Activated T-cell treated with anti-CD3 and anti-CD28 coated beads, Interleukin-2, amount 50 U/mL, for 72 hours (primary cell): ENCODE results near the gene VTI1A. TPM values are rescaled to one million over a fixed set of nuclear protein-coding genes. Genes with fewer than 3 reads are reported as not detected.
"Not testable (repeated sequence)": the region's sequence is repeated elsewhere in the genome, so short reads cannot be mapped to it uniquely, and the experiment has no call there.

ENCODE experiments used
- ATAC-seq, 2 donors: fragments of 150-1000 bp; cut with Tn5 transposase; replicated peaks in 1 of 2; 2 replicates each; pipeline ENCODE4 v1.10.0; 2021; ENCODE audit warnings: moderate library complexity in 2 of 2, mild to moderate bottlenecking in 1 of 2
- DNase-seq, 2 donors: peaks; one replicate each; pipeline ENCODE4 v3.0.0; 2021 to 2022; ENCODE audit warnings: mixed read lengths in 1 of 2
- H3K27ac Mint-ChIP-seq: one replicate; pipeline ENCODE4 v1.8.0; 2022; ENCODE audit warnings: mild to moderate bottlenecking, moderate library complexity, mixed read lengths
- H3K27me3 Mint-ChIP-seq: one replicate; pipeline ENCODE4 v1.8.0; 2022; ENCODE audit warnings: low read depth, mixed read lengths
- H3K36me3 Mint-ChIP-seq, 2 donors: one replicate each; pipeline ENCODE4 v1.8.0; 2022; ENCODE audit warnings: mixed read lengths in 2 of 2, mild to moderate bottlenecking in 1 of 2; ENCODE audit not compliant: insufficient read depth in 2 of 2
- H3K4me1 Mint-ChIP-seq: one replicate; pipeline ENCODE4 v1.8.0; 2022; ENCODE audit warnings: low read depth, mixed read lengths
- H3K4me3 Mint-ChIP-seq, 2 donors: one replicate each; pipeline ENCODE4 v1.8.0; 2022; ENCODE audit warnings: mild to moderate bottlenecking in 2 of 2, mixed read lengths in 2 of 2, moderate library complexity in 2 of 2
- H3K9me3 Mint-ChIP-seq, 2 donors: one replicate each; pipeline ENCODE4 v1.8.0; 2022; ENCODE audit warnings: mixed read lengths in 2 of 2
- total RNA-seq, 2 donors: library from RNA; stranded (reverse); gene quantifications; one replicate each; pipeline ENCODE4 v1.2.3, GENCODE V29; 2022

The VTI1A gene
- total RNA-seq, 2 donors from 2014 or later = 65.5 to 71.8 TPM

GRCh38 chr10:112847778-112848177, 400.8 kb downstream of the VTI1A start:
- Mint-ChIP-seq H3K9me3 (peaks cover 14 to 17% of the 10 kb centered on the region in 2 donors), H3K27me3 (no peaks in the 10 kb centered on the region), H3K36me3 (peaks cover 22 to 24% of the 10 kb centered on the region in 2 donors), H3K4me1 (peaks cover 6% of the 10 kb centered on the region), H3K4me3 (no peak overlapping the region), H3K27ac (no peak overlapping the region)
- ATAC-seq (no peak), DNase-seq (no peak)

- Mint-ChIP-seq H3K4me3 (no peak overlapping the region), H3K27me3 (no peaks in the 10 kb centered on the region), H3K4me1 (peaks cover 6% of the 10 kb centered on the region), H3K9me3 (peaks cover 14 to 17% of the 10 kb centered on the region in 2 donors), H3K36me3 (peaks cover 22 to 24% of the 10 kb centered on the region in 2 donors), H3K27ac (no peak overlapping the region)
- ATAC-seq = no peak
- no peak for DNase-seq
Observed at GRCh38 chr10:112848228-112848627, 401.2 kb downstream of the VTI1A start.

GRCh38 chr10:112848868-112849430, 401.9 kb downstream of the VTI1A start:
- H3K27ac Mint-ChIP-seq = no peak overlapping the region
- H3K36me3 Mint-ChIP-seq = peaks cover 22 to 24% of the 10 kb centered on the region in 2 donors
- ATAC-seq (no peak), DNase-seq (no peak)
- no peak overlapping the region for H3K4me3 Mint-ChIP-seq
- no peaks in the 10 kb centered on the region for H3K27me3 Mint-ChIP-seq
- H3K4me1 Mint-ChIP-seq = peaks cover 6% of the 10 kb centered on the region
- peaks cover 14 to 17% of the 10 kb centered on the region in 2 donors for H3K9me3 Mint-ChIP-seq

GRCh38 chr10:112849546-112849945, 402.5 kb downstream of the VTI1A start:
- peaks cover 14 to 15% of the 10 kb centered on the region in 2 donors for H3K9me3 Mint-ChIP-seq

GRCh38 chr10:112851181-112851580, 404.2 kb downstream of the VTI1A start:
- Mint-ChIP-seq H3K4me3 (no peak overlapping the region), H3K4me1 (peaks cover 6% of the 10 kb centered on the region), H3K27me3 (no peaks in the 10 kb centered on the region), H3K9me3 (peaks cover 11 to 15% of the 10 kb centered on the region in 2 donors), H3K36me3 (peaks cover 14 to 16% of the 10 kb centered on the region in 2 donors), H3K27ac (no peak overlapping the region)
- no peak for DNase-seq
- ATAC-seq = no peak

More at GRCh38 chr10:112849546-112849945, 402.5 kb downstream of the VTI1A start:
- Mint-ChIP-seq H3K4me3 (no peak overlapping the region), H3K4me1 (peaks cover 6% of the 10 kb centered on the region), H3K27ac (no peak overlapping the region), H3K36me3 (peaks cover 22 to 24% of the 10 kb centered on the region in 2 donors), H3K27me3 (no peaks in the 10 kb centered on the region)
- ATAC-seq (no peak), DNase-seq (no peak)

GRCh38 chr10:112851588-112852211, 404.7 kb downstream of the VTI1A start:
- no peaks in the 10 kb centered on the region for H3K27me3 Mint-ChIP-seq
- DNase-seq = no peak
- H3K4me1 Mint-ChIP-seq = peaks cover 6% of the 10 kb centered on the region

GRCh38 chr10:112852306-112852705, 405.3 kb downstream of the VTI1A start:
- peaks cover 12 to 16% of the 10 kb centered on the region in 2 donors for H3K9me3 Mint-ChIP-seq
- no peak overlapping the region for H3K4me3 Mint-ChIP-seq
- no peak for ATAC-seq
- H3K36me3 Mint-ChIP-seq = peaks cover 11 to 15% of the 10 kb centered on the region in 2 donors
- no peak for DNase-seq
- no peak overlapping the region for H3K27ac Mint-ChIP-seq
- peaks cover 6% of the 10 kb centered on the region for H3K4me1 Mint-ChIP-seq
- no peaks in the 10 kb centered on the region for H3K27me3 Mint-ChIP-seq

More at GRCh38 chr10:112851588-112852211, 404.7 kb downstream of the VTI1A start:
- Mint-ChIP-seq H3K27ac (no peak overlapping the region), H3K9me3 (peaks cover 11 to 17% of the 10 kb centered on the region in 2 donors), H3K36me3 (peaks cover 13 to 18% of the 10 kb centered on the region in 2 donors), H3K4me3 (no peak overlapping the region)
- ATAC-seq = no peak

- Mint-ChIP-seq H3K27me3 (no peaks in the 10 kb centered on the region), H3K4me3 (no peak overlapping the region), H3K9me3 (peaks cover 8 to 12% of the 10 kb centered on the region in 2 donors), H3K4me1 (no peaks in the 10 kb centered on the region), H3K36me3 (peaks cover 2 to 3% of the 10 kb centered on the region in 2 donors), H3K27ac (no peak overlapping the region)
- no peak for ATAC-seq
- no peak for DNase-seq
Observed at GRCh38 chr10:112855134-112855533, 408.1 kb downstream of the VTI1A start.

GRCh38 chr10:112857493-112857892, 410.5 kb downstream of the VTI1A start:
- Mint-ChIP-seq H3K27me3 (no peaks in the 10 kb centered on the region), H3K4me3 (no peak overlapping the region), H3K27ac (no peak overlapping the region), H3K9me3 (peaks cover 8 to 12% of the 10 kb centered on the region in 2 donors), H3K36me3 (peaks cover 2 to 3% of the 10 kb centered on the region in 2 donors), H3K4me1 (no peaks in the 10 kb centered on the region)
- ATAC-seq (no peak), DNase-seq (no peak)

- no peaks in the 10 kb centered on the region for H3K4me1 Mint-ChIP-seq
- H3K36me3 Mint-ChIP-seq = peaks cover 2 to 3% of the 10 kb centered on the region in 2 donors
- no peak overlapping the region for H3K4me3 Mint-ChIP-seq
- peaks cover 11 to 13% of the 10 kb centered on the region in 2 donors for H3K9me3 Mint-ChIP-seq
- DNase-seq (no peak), ATAC-seq (no peak)
- H3K27me3 Mint-ChIP-seq = no peaks in the 10 kb centered on the region
- no peak overlapping the region for H3K27ac Mint-ChIP-seq
Observed at GRCh38 chr10:112858986-112859651, 412.1 kb downstream of the VTI1A start.

GRCh38 chr10:112859793-112860192, 412.8 kb downstream of the VTI1A start:
- H3K27me3 Mint-ChIP-seq = no peaks in the 10 kb centered on the region
- DNase-seq = no peak
- H3K9me3 Mint-ChIP-seq = peaks cover 13 to 14% of the 10 kb centered on the region in 2 donors
- no peaks in the 10 kb centered on the region for H3K4me1 Mint-ChIP-seq
- no peak overlapping the region for H3K4me3 Mint-ChIP-seq
- H3K36me3 Mint-ChIP-seq = peaks cover 2 to 3% of the 10 kb centered on the region in 2 donors
- H3K27ac Mint-ChIP-seq = no peak overlapping the region
- no peak for ATAC-seq

- H3K4me3 Mint-ChIP-seq, DNase-seq, ATAC-seq, H3K36me3 Mint-ChIP-seq, H3K27ac Mint-ChIP-seq, H3K4me1 Mint-ChIP-seq, H3K27me3 Mint-ChIP-seq: not testable (repeated sequence)
- H3K9me3 Mint-ChIP-seq = peaks cover 7 to 11% of the 10 kb centered on the region in 2 donors
Observed at GRCh38 chr10:112863461-112863860, 416.4 kb downstream of the VTI1A start.
